Activated CD8-positive, alpha-beta memory T cell treated with anti-CD3 and anti-CD28 coated beads, Interleukin-2, amount 10 ng/mL, durations not matched to agents 7 days and 5 days (primary cell): ENCODE results near the gene PNRC1. TPM values are rescaled to one million over a fixed set of nuclear protein-coding genes. Genes with fewer than 3 reads are reported as not detected.

Source experiments
- ATAC-seq: fragments of 150-1000 bp; cut with Tn5 transposase; one replicate; pipeline ENCODE4 v1.10.0; 2021; ENCODE audit warnings: moderate library complexity
- CTCF ChIA-PET: fragments of 350-600 bp; sonication (Branson Sonifier 250); formaldehyde crosslinking; loops from one replicate; lab custom pipeline; 2021; ENCODE audit warnings: antibody characterized with exemption; lab: Charles Lee
- DNase-seq: peaks from one replicate; pipeline ENCODE4 v3.0.0-alpha.2; 2020
- H3K27ac Mint-ChIP-seq: one replicate; pipeline ENCODE4 v1.8.0; 2021; ENCODE audit warnings: mild to moderate bottlenecking, mixed read lengths
- H3K27me3 Mint-ChIP-seq: one replicate; pipeline ENCODE4 v1.8.0; 2021; ENCODE audit warnings: mixed read lengths
- H3K36me3 Mint-ChIP-seq: one replicate; pipeline ENCODE4 v1.8.0; 2021; ENCODE audit warnings: mild to moderate bottlenecking, mixed read lengths
- H3K4me1 Mint-ChIP-seq: one replicate; pipeline ENCODE4 v1.8.0; 2021; ENCODE audit warnings: mixed read lengths
- H3K4me3 Mint-ChIP-seq: one replicate; pipeline ENCODE4 v1.8.0; 2021; ENCODE audit warnings: mild to moderate bottlenecking, moderate library complexity, mixed read lengths
- H3K9me3 Mint-ChIP-seq: one replicate; pipeline ENCODE4 v1.8.0; 2022; ENCODE audit warnings: low read depth, mixed read lengths
- total RNA-seq, 2 experiments: library from RNA; stranded (reverse); gene quantifications; one replicate each; pipeline ENCODE4 v1.2.3, GENCODE V29; 2021

Gene PNRC1
- total RNA-seq, 2 experiments from 2014 or later = 66.9 to 71.8 TPM

- no peak for DNase-seq
- no peak for ATAC-seq
- H3K4me3 Mint-ChIP-seq = no peak overlapping the region
- H3K9me3 Mint-ChIP-seq = no peaks in the 10 kb centered on the region
- H3K27ac Mint-ChIP-seq = no peak overlapping the region
- no peaks in the 10 kb centered on the region for H3K36me3 Mint-ChIP-seq
- H3K4me1 Mint-ChIP-seq = no peaks in the 10 kb centered on the region
- H3K27me3 Mint-ChIP-seq = peaks cover 3% of the 10 kb centered on the region
- CTCF ChIA-PET = interaction anchor here (0.6 to 2.0 kb wide), 2 partner anchors 10 to 14 kb away, joined by 3 to 4 read pairs; partner anchors contain the start of gene PM20D2
These were observed 51.0 kb downstream of the PNRC1 start for GRCh38 chr6:89131599-89131998.

- CTCF ChIA-PET = interaction anchor here (0.6 to 2.0 kb wide), 2 partner anchors 10 to 13 kb away, joined by 3 to 4 read pairs; partner anchors contain the start of gene PM20D2
- no peaks in the 10 kb centered on the region for H3K36me3 Mint-ChIP-seq
- no peak for ATAC-seq
These were observed 51.5 kb downstream of the PNRC1 start for GRCh38 chr6:89132057-89132456.

GRCh38 chr6:89133981-89134380 lies 53.4 kb downstream of the PNRC1 start:
- H3K27ac Mint-ChIP-seq = no peak overlapping the region
- peaks cover 3% of the 10 kb centered on the region for H3K27me3 Mint-ChIP-seq
- H3K4me1 Mint-ChIP-seq = no peaks in the 10 kb centered on the region
- ATAC-seq (no peak), DNase-seq (no peak)
- CTCF ChIA-PET = interaction anchor here (1.2 kb wide), 1 partner anchor 233 kb away, joined by 3 read pairs; no protein-coding TSS in a partner anchor
- no peaks in the 10 kb centered on the region for H3K9me3 Mint-ChIP-seq
- no peak overlapping the region for H3K4me3 Mint-ChIP-seq
- H3K36me3 Mint-ChIP-seq = no peaks in the 10 kb centered on the region

More at GRCh38 chr6:89132057-89132456, 51.5 kb downstream of the PNRC1 start:
- H3K27me3 Mint-ChIP-seq = peaks cover 3% of the 10 kb centered on the region
- no peak overlapping the region for H3K4me3 Mint-ChIP-seq
- no peak for DNase-seq
- no peaks in the 10 kb centered on the region for H3K4me1 Mint-ChIP-seq
- H3K27ac Mint-ChIP-seq = no peak overlapping the region
- H3K9me3 Mint-ChIP-seq = no peaks in the 10 kb centered on the region

- Mint-ChIP-seq H3K4me1 (no peaks in the 10 kb centered on the region), H3K27me3 (peaks cover 3% of the 10 kb centered on the region), H3K36me3 (no peaks in the 10 kb centered on the region), H3K4me3 (no peak overlapping the region), H3K27ac (no peak overlapping the region), H3K9me3 (no peaks in the 10 kb centered on the region)
- CTCF ChIA-PET = interaction anchor here (1.1 kb wide), 1 partner anchor 238 kb away, joined by 3 read pairs; no protein-coding TSS in a partner anchor
- ATAC-seq (no peak), DNase-seq (no peak)
These were observed 54.2 kb downstream of the PNRC1 start for GRCh38 chr6:89134723-89135122.

Other genes with a start within 250 kb of the PNRC1 start
- gene RNGTT, start 117.1 kb upstream of the PNRC1 start, total RNA-seq = 10 to 100 TPM; 19.9 to 25.1 TPM
- not detected for gene SRSF12, start 37.3 kb downstream of the PNRC1 start, total RNA-seq
- gene PM20D2, start 65.3 kb downstream of the PNRC1 start, total RNA-seq = 10 to 100 TPM; 13.1 to 16.6 TPM
- gene GABRR1, start 136.6 kb downstream of the PNRC1 start, total RNA-seq = not detected
- gene GABRR2, start 234.5 kb downstream of the PNRC1 start, total RNA-seq = 1 to 10 TPM in 1 of 2 experiments, under 1 TPM in 1; 0.67 to 1.0 TPM